SIG-M5 treated with dmso at 0.1 percent for 504 hours (cell line): Measurements from ENCODE around the gene ATN1.
A peak's percentile ranks its signal among the peaks of the same experiment; 100 is the strongest.

ENCODE experiments used
- DNase-seq: peaks from one replicate; lab custom pipeline; 2025; ENCODE audit not compliant: unreplicated experiment; lab: John Stamatoyannopoulos, UW

The ATN1 gene

DNA sequence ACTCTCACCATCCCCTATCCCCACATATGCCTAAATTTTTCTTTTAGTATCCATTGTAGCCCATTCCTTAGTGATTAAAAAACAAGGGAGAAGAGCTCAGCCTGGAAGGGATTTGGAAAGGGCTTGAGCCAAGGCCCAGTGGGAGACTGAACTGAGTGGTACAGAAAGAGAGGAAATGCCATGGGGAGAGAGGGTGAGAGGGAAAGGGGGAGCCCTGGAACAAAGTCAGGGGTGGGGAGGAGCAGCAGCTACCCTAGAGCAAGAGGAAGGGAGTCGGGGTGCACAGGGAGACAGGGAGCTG, 2.6 kb upstream of the ATN1 start:
- no peak for DNase-seq

DNA sequence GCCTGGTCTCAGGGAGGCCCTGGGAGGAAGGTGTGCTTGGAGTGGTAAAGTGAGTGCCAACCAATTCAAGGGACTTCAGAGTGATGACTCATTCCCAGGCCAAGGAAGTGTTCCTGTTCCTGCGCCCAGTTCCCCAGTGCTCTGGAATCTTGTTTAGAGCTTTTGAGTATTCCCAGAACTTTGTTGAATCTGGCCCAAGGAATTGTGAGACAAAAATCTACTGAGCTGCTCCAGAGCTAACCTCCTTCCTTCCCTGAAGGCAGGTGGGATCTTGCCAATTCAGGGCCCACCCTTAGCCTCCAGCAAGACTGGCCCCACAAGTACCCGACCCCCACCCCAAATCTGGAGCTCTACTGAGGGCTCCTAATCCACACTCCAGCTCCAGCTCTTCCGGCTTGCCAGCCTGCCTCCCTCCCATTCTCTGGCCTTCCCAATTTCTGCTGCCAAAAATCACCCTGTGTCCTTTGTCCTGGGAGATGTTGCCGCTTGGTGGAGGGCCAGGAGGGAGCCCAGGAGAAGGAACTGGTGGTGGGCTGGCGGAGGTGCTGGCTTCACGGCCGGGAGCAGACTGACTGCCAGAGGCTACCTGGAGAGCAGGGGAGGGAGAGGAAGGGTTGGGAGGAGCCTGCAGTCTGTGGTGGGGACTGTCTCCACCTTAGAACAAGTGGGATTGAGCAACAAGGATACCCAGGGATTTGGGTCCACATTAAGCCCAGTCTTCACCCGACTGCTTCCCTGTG, 2.0 kb upstream of the ATN1 start:
- no peak for DNase-seq

DNA sequence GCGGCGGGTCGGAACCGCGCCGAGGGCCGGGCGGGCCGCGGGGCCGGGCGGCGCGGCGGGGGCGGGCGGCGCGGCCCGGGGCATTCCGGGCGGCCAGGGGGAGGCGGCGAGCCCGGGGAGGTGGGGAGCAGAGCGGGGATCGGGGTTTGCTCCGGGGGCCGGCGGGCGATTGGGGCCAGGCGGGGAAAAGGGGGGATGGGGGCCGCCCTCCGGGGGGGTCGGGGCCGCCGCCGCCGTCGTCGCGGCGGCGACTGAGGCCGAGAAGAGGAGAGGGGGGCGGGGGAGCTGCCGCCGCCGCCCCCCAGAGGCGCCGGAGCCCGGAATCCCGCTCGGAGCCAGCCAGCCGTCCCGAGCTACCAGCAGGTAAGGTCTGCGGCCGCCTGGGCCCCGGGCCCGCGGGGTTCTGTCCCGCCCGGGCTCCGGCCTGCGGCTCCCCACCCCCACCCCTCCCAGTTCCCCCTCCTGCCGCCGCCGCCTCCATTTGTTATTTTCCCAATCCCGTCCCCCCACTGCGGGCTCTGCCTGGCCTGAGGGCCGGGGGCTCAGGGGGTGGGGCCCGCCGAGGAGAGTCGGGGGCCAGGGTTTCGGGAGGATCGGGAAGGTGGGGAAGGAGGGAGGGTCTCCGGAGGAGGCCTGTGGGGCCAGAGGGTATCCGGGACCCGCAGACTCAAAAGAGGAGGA, 403 bp downstream of the ATN1 start:
- no peak for DNase-seq

DNA sequence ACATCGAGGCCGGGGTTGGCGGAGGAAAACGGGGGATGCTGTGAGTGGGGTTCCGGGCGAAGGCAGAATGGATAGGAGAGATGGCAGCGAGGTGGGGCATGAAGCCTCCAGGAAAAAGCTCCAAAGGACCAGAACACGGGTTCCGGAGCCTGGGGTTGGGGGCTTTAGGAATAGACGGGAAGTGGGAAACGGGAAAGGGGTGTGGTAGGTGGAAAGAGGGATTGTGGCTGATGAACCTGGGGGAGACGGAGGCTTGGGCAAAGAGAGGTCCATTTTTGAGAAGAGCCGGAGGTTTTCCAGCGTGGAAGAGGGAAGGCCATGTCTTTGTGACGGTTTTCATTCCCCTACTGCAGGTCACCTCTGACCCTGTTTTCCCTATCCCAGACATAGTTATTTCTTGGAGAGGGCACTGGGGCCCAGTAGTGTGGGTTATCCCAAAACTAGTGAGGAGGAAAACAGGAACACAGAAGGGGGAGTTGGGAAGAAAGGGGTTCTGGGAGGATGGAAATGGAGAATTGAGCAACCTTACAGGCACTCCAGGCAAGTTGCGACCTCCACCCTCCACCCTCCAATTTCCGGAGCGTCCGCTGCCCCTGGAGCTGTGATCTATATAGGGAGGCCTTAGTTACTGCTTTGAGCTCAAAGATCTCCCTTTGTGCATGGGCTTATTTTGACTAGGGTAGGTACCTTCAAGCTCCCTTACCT, 1.1 kb downstream of the ATN1 start:
- DNase-seq = no peak

DNA sequence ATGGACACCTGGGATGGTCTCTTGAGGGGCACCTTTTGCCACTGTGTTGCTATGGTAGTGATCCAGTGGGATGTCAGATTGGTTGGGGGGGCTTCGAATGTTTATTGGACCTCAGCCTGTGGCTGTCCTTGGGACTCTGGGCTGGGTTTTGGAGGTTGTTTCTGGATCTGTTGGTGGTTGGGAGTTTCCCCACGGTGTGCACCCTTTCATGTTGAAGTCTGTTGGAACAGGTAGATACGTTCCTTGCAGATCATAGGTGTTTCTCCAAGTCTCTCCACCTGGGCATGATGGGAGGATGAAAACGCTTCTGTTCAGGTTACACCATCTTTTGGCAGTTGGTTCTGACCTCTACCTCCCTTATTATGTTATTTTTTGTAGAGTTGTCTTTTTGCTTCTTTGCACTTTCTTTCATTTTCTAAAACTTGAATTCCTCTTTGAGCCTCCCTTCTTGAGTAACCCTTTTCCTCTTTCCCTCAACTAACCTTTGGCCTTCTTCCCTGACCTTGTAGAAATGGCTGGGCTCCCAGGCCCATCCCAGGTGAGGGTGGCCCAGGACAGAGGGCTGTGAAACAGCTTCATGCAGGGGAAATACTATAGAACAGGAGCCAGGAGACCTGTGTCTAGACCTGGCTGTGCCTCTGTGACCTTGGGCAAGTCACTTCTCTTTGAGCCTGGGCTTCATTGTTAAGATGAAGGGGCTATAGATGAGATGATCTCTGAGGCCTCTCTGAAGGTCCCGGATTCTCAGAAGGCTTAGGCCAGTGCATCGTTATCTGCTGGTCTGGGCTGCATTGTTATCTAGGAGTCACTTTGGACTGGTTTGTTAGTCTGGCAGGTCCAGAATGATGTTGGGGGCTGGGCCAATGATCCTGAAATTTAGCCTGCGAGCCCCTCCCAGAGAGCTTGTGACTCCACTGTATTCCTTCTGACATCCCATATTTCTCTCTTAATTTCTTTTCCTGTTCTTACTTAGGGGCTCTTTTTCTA, 2.0 kb downstream of the ATN1 start:
- no peak for DNase-seq

DNA sequence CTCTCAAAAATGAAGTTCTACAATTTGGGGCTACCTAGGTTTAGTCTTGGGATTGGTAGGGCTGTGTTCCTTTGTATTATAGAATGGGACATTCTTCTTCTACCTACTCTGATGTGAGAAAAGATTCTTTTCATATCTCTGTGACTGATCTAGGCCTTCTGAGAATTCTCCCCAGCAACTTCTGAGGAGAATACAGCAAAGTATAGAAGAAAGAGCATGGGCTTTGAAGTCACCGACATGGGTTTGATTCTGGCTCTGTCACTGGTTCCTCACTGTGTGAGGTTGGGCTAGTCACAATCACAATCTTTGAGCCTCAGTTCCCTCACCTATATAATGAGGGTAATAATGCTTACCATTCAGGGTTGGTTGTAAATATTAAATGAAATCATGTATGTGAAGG, 5.0 kb downstream of the ATN1 start:
- no peak for DNase-seq

DNA sequence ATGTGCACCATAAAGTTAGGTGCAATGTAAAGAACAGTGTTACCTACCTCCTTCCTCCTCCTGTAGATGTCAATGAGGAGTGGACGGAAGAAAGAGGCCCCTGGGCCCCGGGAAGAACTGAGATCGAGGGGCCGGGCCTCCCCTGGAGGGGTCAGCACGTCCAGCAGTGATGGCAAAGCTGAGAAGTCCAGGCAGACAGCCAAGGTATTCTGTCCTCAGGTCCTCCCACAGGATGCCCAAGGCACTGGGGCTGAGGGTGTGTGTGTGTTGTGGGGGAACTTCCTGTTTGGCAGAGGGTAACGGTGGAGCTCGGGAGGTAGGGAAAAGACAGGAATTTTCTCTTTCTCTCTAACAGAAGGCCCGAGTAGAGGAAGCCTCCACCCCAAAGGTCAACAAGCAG, 6.4 kb downstream of the ATN1 start:
- DNase-seq = no peak

DNA sequence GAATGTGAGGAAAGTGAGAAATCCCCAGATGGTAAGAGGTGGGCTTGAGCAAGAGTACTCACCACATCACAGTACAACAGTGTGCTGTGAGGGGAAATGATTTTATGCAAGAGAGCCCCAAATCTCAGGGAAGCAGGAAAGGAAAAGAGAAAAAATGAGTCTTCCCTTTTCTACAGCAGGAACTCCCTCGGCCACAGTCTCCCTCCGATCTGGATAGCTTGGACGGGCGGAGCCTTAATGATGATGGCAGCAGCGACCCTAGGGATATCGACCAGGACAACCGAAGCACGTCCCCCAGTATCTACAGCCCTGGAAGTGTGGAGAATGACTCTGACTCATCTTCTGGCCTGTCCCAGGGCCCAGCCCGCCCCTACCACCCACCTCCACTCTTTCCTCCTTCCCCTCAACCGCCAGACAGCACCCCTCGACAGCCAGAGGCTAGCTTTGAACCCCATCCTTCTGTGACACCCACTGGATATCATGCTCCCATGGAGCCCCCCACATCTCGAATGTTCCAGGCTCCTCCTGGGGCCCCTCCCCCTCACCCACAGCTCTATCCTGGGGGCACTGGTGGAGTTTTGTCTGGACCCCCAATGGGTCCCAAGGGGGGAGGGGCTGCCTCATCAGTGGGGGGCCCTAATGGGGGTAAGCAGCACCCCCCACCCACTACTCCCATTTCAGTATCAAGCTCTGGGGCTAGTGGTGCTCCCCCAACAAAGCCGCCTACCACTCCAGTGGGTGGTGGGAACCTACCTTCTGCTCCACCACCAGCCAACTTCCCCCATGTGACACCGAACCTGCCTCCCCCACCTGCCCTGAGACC, 7.8 kb downstream of the ATN1 start:
- DNase-seq = no peak

DNA sequence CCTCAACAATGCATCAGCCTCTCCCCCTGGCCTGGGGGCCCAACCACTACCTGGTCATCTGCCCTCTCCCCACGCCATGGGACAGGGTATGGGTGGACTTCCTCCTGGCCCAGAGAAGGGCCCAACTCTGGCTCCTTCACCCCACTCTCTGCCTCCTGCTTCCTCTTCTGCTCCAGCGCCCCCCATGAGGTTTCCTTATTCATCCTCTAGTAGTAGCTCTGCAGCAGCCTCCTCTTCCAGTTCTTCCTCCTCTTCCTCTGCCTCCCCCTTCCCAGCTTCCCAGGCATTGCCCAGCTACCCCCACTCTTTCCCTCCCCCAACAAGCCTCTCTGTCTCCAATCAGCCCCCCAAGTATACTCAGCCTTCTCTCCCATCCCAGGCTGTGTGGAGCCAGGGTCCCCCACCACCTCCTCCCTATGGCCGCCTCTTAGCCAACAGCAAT, 8.5 kb downstream of the ATN1 start:
- DNase-seq = no peak

DNA sequence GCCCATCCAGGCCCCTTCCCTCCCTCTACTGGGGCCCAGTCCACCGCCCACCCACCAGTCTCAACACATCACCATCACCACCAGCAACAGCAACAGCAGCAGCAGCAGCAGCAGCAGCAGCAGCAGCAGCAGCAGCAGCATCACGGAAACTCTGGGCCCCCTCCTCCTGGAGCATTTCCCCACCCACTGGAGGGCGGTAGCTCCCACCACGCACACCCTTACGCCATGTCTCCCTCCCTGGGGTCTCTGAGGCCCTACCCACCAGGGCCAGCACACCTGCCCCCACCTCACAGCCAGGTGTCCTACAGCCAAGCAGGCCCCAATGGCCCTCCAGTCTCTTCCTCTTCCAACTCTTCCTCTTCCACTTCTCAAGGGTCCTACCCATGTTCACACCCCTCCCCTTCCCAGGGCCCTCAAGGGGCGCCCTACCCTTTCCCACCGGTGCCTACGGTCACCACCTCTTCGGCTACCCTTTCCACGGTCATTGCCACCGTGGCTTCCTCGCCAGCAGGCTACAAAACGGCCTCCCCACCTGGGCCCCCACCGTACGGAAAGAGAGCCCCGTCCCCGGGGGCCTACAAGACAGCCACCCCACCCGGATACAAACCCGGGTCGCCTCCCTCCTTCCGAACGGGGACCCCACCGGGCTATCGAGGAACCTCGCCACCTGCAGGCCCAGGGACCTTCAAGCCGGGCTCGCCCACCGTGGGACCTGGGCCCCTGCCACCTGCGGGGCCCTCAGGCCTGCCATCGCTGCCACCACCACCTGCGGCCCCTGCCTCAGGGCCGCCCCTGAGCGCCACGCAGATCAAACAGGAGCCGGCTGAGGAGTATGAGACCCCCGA, 9.1 kb downstream of the ATN1 start:
- DNase-seq = peak; percentile 56

DNA sequence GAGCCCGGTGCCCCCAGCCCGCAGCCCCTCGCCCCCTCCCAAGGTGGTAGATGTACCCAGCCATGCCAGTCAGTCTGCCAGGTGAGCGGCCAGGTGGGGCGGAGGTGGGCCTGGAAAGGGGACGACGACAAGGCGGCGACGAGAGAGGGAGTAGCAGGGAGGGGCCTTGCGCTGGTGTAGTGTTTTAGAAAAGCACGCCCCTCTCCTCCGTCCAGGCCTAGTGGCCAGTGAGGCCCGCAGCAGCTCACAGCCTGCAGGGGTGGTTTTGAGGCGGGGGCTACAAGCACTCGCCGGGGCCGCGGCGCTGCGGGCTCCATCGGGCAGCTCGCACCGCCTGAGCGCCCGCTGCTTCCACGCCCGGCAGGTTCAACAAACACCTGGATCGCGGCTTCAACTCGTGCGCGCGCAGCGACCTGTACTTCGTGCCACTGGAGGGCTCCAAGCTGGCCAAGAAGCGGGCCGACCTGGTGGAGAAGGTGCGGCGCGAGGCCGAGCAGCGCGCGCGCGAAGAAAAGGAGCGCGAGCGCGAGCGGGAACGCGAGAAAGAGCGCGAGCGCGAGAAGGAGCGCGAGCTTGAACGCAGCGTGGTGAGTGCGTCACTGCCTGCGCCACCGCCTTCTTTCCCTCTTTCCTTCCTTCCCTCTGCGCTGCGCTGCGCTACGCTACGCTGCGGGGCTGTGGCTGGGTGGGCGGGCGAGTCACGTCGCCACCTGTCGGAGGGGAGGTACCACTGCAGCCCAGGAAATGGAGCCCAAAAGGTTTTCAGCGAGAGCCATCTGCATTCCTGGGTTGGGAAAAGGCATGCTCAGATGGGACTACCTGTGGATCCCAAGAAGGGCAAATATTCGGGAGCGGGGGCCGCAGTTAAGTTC, 10.0 kb downstream of the ATN1 start:
- peak; percentile 97 for DNase-seq

DNA sequence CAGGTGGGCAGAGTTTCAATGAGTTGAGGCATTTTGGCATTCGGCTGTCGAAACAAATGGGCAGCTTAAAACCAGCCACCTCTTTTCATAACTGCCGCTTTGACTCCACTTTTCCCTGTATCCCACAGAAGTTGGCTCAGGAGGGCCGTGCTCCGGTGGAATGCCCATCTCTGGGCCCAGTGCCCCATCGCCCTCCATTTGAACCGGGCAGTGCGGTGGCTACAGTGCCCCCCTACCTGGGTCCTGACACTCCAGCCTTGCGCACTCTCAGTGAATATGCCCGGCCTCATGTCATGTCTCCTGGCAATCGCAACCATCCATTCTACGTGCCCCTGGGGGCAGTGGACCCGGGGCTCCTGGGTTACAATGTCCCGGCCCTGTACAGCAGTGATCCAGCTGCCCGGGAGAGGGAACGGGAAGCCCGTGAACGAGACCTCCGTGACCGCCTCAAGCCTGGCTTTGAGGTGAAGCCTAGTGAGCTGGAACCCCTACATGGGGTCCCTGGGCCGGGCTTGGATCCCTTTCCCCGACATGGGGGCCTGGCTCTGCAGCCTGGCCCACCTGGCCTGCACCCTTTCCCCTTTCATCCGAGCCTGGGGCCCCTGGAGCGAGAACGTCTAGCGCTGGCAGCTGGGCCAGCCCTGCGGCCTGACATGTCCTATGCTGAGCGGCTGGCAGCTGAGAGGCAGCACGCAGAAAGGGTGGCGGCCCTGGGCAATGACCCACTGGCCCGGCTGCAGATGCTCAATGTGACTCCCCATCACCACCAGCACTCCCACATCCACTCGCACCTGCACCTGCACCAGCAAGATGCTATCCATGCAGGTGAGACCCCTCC, 10.8 kb downstream of the ATN1 start:
- DNase-seq = no peak

DNA sequence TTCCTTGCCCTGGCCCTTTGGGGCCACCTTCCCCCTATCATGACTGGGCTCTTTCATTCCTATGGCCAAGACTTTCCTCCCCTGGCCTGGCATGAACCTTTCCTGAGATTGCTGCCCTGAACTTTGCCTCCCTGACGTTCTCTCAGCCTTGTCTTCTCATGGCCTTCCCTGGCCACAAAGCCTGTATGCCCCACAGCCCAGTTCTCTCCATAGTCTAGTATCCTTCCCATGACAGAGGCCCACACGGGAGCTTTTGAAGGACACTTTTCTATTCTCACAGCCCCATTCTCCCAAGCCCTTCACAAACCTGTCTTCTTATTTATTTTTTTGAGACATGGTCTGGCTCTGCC, 11.4 kb downstream of the ATN1 start:
- no peak for DNase-seq

DNA sequence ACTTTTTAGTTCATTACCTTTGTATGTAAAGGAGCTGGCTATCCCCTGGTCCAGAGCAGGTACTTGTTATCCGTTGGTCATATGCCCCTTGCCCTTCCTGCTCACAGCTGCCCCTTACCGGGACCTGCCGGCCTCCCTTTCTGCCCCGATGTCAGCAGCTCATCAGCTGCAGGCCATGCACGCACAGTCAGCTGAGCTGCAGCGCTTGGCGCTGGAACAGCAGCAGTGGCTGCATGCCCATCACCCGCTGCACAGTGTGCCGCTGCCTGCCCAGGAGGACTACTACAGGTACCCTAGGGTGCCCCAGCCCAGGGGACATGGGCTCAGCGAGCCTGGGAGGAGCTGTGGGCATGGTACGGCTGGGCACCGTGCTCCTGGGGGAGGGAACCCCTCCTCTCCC, 13.5 kb downstream of the ATN1 start:
- no peak for DNase-seq

DNA sequence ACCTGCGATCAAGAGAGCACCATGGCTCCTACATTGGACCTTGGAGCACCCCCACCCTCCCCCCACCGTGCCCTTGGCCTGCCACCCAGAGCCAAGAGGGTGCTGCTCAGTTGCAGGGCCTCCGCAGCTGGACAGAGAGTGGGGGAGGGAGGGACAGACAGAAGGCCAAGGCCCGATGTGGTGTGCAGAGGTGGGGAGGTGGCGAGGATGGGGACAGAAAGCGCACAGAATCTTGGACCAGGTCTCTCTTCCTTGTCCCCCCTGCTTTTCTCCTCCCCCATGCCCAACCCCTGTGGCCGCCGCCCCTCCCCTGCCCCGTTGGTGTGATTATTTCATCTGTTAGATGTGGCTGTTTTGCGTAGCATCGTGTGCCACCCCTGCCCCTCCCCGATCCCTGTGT, 14.0 kb downstream of the ATN1 start:
- no peak for DNase-seq

DNA sequence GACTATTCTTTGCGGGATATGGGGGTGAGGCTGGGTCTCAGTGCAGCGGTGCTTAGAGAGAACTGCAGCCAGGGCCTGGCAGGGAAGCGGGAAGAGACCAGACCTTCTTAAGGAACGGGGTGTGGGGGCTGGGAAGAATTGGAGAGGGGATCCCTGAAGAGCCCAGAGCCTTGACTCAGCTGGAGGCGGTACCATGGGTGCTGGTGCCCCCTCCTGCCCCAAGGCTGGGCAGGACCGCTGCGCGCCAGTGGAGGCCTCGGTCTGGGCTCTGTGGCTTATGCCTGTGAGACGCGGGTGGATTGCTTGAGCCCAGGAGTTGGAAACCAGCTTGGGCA, 14.5 kb downstream of the ATN1 start:
- DNase-seq = no peak

DNA sequence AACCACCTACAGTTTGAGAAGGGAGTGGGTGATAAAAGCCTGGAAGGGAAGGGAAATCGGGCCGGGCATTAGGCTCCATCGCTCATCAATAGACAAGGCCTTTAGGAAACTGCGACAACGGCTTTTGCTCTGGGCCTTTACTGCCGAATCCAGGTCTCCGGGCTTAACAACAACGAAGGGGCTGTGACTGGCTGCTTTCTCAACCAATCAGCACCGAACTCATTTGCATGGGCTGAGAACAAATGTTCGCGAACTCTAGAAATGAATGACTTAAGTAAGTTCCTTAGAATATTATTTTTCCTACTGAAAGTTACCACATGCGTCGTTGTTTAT, 15.6 kb downstream of the ATN1 start:
- peak; percentile 95 for DNase-seq
